ENCODE data around the gene INAVA.
"Not testable (repeated sequence)": the region's sequence is repeated elsewhere in the genome, so short reads cannot be mapped to it uniquely, and the experiment has no call there.

The INAVA gene

GRCh38 chr1:200923601-200924000 is 28.9 kb downstream of the INAVA start:
- no peak for DNase-seq

GRCh38 chr1:200925831-200926230 is 31.1 kb downstream of the INAVA start:
- DNase-seq, result no peak

GRCh38 chr1:200929530-200930278 is 35.0 kb downstream of the INAVA start:
- DNase-seq, result no peak

- DNase-seq, result not testable (repeated sequence)
Measured at GRCh38 chr1:200930285-200930684, 35.6 kb downstream of the INAVA start.

DNA sequence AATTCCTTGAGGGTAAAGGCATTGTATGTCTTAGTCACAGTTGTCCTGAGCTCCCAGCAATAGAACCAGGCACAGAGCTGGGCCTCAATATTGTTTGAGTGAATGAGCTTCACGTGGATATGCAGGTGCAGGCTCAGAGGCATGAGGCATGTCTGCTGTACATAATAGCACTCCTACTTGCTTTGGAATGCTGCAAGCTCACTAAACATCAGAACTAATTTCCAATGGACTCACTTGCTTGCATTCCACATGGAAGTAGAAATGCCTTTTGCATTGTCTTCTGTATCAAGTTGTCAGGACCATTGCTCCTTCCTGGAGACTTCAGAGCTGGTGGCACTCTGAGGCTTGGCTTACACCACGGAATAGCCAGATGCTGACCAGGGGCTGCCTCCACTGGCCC is 37.1 kb downstream of the INAVA start:
- no peak for DNase-seq

DNA sequence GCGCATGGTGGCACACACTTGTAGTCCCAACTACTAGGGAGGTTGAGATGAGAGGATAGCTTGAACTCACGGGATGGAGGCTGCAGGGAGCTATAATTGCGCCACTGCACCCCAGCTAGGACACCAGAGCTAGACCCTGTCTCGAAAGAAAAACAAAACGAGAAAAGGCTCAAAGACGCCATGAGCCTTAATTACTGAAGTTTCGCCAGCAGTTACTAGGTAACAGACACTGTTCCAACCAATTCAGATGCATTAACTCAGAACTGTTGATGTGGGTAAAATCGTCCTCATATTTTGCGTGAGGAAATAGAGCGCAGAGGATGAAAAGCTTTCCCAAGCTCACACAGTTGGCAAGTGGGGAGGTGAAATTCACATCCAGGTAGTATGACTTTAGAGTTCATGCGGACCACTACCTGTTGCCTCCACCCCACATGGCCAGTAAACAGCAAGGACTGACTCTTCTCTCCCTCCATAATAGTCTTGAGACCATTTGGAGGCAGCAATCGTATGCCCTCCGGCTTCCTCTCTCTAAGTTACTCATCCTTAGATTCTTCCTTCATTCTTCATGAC is 40.1 kb downstream of the INAVA start:
- no peak for DNase-seq

DNA sequence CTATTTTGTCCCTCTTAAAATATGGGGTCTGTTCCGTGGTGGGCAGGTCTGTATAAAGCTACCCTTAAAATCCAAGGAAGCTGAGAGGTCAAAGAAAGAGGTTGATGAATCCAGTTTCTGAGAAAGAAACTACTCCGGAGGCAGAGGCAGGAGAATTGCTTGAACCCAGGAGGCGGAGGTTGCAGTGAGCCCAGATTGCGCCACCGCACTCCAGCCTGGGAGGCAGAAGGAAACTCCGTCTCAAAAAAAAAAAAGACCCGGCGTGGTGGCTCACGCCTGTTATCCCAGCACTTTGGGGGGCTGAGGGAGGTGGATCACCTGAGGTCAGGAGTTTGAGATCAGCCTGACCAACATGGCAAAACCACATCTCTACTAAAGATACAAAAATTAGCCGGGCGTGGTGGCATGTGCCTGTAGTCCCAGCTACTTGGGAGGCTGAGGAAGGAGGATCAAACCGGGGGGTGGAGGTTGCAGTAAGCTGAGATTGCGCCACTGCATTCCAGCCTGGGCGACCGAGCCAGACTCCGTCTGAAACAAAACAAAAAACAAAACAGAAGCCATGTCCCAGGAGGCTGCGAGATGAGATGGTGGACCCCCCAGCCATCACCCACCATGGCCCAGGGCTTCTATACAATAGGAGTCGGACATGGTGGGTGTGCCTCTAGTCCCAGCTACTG is 40.7 kb downstream of the INAVA start:
- not testable (repeated sequence) for DNase-seq

DNA sequence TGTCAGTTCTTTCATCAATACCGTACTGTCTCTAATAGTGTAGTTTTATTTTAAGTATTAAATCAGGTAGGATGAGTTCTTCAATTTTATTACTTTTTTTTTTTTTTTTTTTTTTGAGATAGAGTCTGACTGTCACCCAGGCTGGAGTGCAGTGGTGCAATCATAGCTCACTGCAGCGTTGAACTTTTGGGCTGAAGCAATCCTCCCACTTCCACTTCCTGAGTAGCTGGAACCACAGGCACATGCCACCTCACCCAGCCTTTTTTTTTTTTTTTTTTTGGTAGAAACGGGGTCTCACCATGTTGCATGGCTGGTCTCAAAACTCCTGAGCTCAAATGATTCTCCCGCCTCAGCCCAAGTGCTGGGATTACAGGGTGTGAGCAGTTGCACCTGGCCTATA is 44.3 kb downstream of the INAVA start:
- DNase-seq, result peak; percentile 46

- DNase-seq, result no peak
Measured at GRCh38 chr1:200945111-200945510, 50.4 kb downstream of the INAVA start.

DNA sequence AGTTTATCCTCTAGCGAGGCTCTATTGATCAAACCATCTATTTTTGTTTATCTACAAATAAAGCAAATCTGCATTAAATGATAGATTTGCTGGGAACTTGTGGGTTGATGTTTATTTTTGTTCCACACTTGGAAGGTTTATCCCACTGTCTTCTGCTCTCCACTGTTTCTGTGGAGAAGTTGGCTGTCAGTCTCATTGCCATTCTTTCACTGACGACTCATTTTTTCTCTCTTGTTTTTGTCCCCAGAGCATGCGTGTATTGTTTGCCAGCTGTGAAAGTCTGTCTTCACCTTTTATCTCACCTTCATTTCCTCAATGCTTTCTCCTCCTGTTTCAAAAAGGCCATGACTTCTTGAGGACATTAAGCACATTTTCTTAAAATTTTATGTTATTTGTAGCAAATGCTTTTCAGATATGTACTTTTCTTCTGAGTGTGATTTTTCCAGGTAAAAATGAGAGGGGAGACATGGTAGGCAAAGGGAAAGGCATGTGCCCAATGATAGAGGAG is 52.4 kb downstream of the INAVA start:
- no peak for DNase-seq

- no peak for DNase-seq
Measured at GRCh38 chr1:200949626-200950025, 54.9 kb downstream of the INAVA start.

GRCh38 chr1:200951016-200951415 is 56.3 kb downstream of the INAVA start:
- DNase-seq, result no peak

DNA sequence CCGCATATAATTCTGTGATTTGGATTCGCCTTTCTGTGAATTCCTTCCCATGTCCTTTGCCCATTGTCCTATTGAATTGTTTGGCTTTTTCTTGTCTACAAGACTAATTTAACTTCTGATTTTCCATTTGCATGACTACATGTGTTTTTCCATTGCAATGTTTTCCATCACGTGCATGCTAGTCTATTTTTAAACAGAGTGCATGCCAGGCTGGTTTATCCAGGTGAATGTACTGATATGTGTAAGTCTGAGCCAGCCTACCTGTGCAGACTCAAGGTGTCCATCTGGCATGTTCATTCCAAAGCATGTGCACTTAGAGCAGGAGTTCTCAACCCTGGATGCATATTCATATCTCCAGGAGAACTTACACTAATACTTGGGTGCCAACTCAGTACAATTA is 59.7 kb downstream of the INAVA start:
- no peak for DNase-seq

DNA sequence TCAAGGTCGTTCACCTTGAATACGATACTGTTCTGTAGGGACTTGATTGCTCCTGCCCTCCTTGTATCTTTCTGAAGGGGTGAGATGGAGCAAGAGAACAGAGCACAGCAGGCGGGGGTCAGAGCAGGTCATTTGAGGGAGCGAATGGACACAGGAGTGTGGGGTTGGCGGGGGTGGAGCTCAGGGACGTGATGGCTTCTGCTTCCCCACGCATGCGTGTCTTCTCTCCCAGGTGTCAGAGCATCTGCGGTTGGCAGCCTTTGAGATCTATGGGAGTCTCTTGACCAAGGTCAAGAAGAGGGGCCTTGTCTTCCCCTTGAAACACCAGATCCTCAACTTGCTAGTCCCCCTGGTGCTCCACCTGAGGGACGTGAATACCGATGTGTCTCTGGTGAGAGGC is 63.9 kb downstream of the INAVA start:
- no peak for DNase-seq

- no peak for DNase-seq
Measured at GRCh38 chr1:200959411-200959921, 64.8 kb downstream of the INAVA start.

DNA sequence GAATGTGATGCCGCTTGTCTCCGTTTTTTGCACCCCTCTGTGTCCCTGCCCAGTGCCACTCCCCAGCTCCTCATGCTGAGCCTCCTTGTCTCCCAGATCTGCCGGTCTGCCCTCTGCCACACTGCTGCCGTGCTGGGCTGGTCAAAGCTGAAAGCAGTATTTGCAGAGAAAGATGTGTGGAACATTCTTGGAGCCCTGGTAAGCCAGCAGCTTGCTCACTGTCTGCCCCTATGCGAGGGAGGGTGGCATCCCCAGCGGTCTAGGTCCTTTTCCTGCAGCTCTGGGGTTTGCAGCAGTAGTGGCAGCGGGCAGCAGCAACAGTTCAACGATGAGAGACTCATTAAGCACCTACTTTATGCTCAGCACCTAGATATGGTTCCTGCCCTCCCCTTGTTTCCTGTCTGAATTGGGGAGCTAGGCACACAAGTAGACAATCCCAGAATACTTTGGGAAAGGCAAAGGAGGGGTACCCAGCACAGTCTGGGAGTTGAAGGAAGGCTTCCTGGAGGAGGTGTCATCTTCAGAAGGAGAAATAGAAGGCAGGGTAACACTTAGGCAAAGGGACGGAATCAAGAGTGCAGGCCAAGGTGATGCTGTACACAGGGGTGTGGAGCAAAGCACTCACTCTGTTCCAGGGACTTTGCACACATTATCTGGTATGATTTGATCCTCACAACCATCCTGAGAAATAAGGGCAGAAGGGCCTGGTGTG is 65.7 kb downstream of the INAVA start:
- DNase-seq, result no peak

DNA sequence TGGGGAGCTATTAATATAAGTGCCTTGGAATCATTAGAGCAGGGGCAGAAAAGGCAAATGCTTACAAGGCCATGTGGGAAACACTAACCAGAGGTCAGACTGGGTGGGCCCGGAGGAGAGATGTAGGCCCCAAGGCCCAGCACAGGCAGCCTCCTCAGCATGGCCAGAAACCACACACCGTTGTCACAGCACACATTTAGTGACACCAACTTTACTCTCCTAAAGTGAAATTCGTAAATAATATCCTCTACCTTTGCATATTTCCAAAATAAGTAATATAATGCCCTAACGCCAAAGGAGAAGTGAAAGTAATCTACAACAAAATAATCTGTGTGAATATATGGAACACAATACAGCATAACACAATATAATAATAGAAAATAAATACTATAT is 66.2 kb downstream of the INAVA start:
- DNase-seq, result no peak

DNA sequence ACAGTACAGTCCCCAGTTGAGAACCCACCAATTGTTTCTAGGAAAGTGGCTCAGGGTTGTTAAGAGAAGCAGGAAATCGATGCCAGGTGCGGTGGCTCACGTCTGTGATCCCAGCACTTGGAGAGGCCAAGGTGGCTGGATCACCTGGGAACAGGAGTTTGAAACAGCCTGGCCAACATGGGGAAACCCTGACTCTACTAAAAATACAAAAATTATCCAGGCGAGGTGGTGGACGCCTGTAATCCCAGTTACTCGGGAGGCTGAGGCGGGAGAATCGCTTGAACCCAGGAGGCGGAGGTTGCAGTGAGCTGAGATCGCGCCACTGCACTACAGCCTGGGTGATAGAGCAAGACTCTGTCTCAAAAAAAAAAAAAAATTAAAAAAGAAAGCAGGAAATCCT is 67.5 kb downstream of the INAVA start:
- not testable (repeated sequence) for DNase-seq

- DNase-seq, result no peak
Measured at GRCh38 chr1:200962631-200963030, 67.9 kb downstream of the INAVA start.

DNA sequence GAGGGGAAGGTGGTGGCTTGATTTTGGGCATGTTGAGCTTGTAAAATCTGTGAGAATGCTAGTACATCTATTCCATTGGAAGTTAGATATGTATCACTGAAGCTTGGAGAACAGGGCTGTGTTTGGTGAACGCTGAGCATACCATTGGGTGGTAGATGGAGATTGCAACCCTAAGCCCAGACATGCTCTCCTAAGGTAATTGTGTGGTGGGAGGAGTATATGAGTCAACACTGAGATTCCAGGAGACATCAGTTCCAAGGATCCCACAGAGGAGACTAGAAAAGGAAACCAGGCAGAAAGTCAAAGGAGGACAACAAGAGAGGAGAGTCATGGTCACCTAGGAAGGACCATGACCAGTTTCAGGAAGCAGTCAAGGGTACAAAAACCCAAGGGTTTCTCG is 68.4 kb downstream of the INAVA start:
- DNase-seq, result no peak

GRCh38 chr1:200963888-200964287 is 69.2 kb downstream of the INAVA start:
- not testable (repeated sequence) for DNase-seq
